CD8-positive, alpha-beta memory T cell (primary cell): ENCODE measurements around the gene ZNF672. TPM values are rescaled to one million over a fixed set of nuclear protein-coding genes. Genes with fewer than 3 reads are reported as not detected.
A peak's percentile ranks its signal among the peaks of the same experiment; 100 is the strongest.
"Not testable (repeated sequence)": the region's sequence is repeated elsewhere in the genome, so short reads cannot be mapped to it uniquely, and the experiment has no call there.

Experiments
- CTCF ChIA-PET: fragments of 350-600 bp; sonication (Branson Sonifier 250); formaldehyde crosslinking; loops from one replicate; lab custom pipeline; 2021; ENCODE audit warnings: antibody characterized with exemption; lab: Charles Lee
- POLR2A ChIA-PET: fragments of 350-600 bp; sonication (Branson Sonifier 250); formaldehyde crosslinking; loops from one replicate; lab custom pipeline; 2021; ENCODE audit warnings: antibody characterized with exemption; lab: Charles Lee
- DNase-seq, 5 donors: peaks; one replicate each; pipeline versions ENCODE4 v3.0.0 to v3.0.0-alpha.2; 2020 to 2022; ENCODE audit warnings: mixed read lengths in 1 of 5
- H3K27ac ChIP-seq: one replicate; pipeline ENCODE4 v1.7.0; 2013; ENCODE audit warnings: low read depth, mild to moderate bottlenecking, low read length, moderate library complexity
- H3K27me3 ChIP-seq: 2 replicates; pipeline ENCODE4 v1.7.0; 2013; ENCODE audit warnings: low read length, mild to moderate bottlenecking; ENCODE audit not compliant: insufficient read depth, poor library complexity, severe bottlenecking
- H3K36me3 ChIP-seq: 2 replicates; pipeline ENCODE4 v1.7.0; 2013; ENCODE audit warnings: mild to moderate bottlenecking, low read length, moderate library complexity; ENCODE audit not compliant: insufficient read depth
- H3K4me1 ChIP-seq: 2 replicates; pipeline ENCODE4 v1.7.0; 2013; ENCODE audit warnings: mild to moderate bottlenecking, low read length, moderate library complexity; ENCODE audit not compliant: insufficient read depth
- H3K4me3 ChIP-seq: 2 replicates; pipeline ENCODE4 v1.7.0; 2013; ENCODE audit warnings: mild to moderate bottlenecking, low read length
- H3K9me3 ChIP-seq: 2 replicates; pipeline ENCODE4 v1.7.0; 2013; ENCODE audit warnings: mild to moderate bottlenecking, low read length
- H3K27ac Mint-ChIP-seq, 8 donors: one replicate each; pipeline ENCODE4 v1.8.0; 2020 to 2021; ENCODE audit warnings: mixed read lengths in 8 of 8, mild to moderate bottlenecking in 6 of 8, inconsistent platforms in 3 of 8, moderate library complexity in 3 of 8
- H3K27me3 Mint-ChIP-seq, 2 donors: one replicate each; pipeline ENCODE4 v1.8.0; 2020 to 2021; ENCODE audit warnings: mixed read lengths in 2 of 2, mild to moderate bottlenecking in 1 of 2, moderate library complexity in 1 of 2
- H3K36me3 Mint-ChIP-seq, 3 donors: one replicate each; pipeline ENCODE4 v1.8.0; 2020 to 2021; ENCODE audit warnings: mixed read lengths in 3 of 3, inconsistent platforms in 1 of 3, mild to moderate bottlenecking in 1 of 3
- H3K4me1 Mint-ChIP-seq, 3 donors: one replicate each; pipeline ENCODE4 v1.8.0; 2020 to 2021; ENCODE audit warnings: mixed read lengths in 3 of 3, inconsistent platforms in 1 of 3, mild to moderate bottlenecking in 1 of 3
- H3K4me3 Mint-ChIP-seq, 7 donors: one replicate each; pipeline ENCODE4 v1.8.0; 2020 to 2021; ENCODE audit warnings: mixed read lengths in 7 of 7, mild to moderate bottlenecking in 6 of 7, moderate library complexity in 4 of 7, inconsistent platforms in 2 of 7
- H3K9me3 Mint-ChIP-seq, 5 donors: one replicate each; pipeline ENCODE4 v1.8.0; 2020 to 2022; ENCODE audit warnings: mixed read lengths in 5 of 5, mild to moderate bottlenecking in 3 of 5, moderate library complexity in 2 of 5, inconsistent platforms in 1 of 5
- polyA plus RNA-seq: library from polyadenylated mRNA; unstranded; fragments of 300-500 nt; fragmentation: Illumina TruSeq; gene quantifications from one replicate; pipeline ENCODE4 v1.2.3, GENCODE V29; 2021
- total RNA-seq, 2 experiments: library from RNA; stranded (reverse); gene quantifications; one replicate each; pipeline ENCODE4 v1.2.3, GENCODE V29; 2021

Gene ZNF672
- total and polyA plus RNA-seq, 3 experiments from 2014 or later, result 29.6 to 55.2 (median 52.1) TPM

DNA sequence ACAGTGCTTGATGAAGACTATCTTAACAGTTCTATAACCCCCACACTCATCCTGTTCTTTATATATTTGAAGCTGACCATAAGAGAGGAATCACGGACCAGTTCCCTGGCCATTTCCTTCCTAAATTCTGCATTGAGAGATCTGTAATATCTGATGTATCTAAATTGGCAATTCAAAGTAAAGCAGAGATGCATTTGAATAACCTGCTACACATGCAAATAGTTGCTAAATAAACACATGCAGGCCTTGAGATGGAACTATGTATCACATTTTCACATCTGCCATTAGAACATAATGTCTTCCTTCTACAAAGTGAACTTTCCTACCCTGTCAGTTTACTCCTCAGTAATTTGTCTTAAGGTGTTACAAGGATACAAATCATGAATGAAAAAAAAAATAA lies 47.6 kb downstream of the ZNF672 start:
- Mint-ChIP-seq H3K9me3 (no peaks in the 10 kb centered on the region), H3K4me3 (no peak overlapping the region), H3K27me3 (peaks cover 0 to 15% of the 10 kb centered on the region in 2 donors), H3K27ac (no peak overlapping the region), H3K36me3 (no peaks in the 10 kb centered on the region), H3K4me1 (no peaks in the 10 kb centered on the region)
- Histone ChIP-seq H3K27me3 (no peaks in the 10 kb centered on the region), H3K27ac (no peak overlapping the region), H3K4me3 (no peak overlapping the region), H3K4me1 (no peaks in the 10 kb centered on the region), H3K9me3 (no peaks in the 10 kb centered on the region), H3K36me3 (no peaks in the 10 kb centered on the region)
- POLR2A ChIA-PET, result no interaction called here
- CTCF ChIA-PET, result no interaction called here
- no peak for DNase-seq

DNA sequence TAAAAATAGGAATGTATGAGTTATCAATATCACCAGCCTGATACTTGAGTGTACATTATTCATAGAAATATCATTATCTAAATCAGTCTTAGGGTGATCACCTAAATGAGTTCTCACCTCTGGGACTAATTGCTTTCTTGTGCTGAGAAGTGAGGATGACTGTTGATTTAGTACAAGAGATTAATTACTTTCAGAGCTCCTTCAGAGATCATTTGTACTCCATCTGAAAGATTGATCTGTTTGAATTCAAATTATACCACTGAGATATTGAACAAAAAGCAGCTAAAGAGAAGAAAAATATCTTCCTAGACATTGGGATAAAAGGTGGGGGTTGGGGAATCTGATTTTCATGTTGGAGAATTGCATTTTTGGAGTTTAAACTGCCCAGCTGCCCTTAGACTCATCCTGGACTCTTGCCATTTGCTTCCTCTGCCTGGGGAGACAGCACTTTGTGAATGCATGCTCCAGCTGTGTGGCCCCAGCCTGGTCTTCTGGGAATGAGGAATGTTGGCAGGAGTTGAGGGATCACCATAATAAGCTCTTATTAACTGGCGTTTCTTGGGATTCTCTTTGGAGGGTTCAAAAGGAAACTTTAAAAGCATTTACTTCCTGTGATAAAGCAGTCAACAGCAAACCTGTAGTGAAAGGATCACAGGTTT lies 48.3 kb downstream of the ZNF672 start:
- Mint-ChIP-seq H3K27ac (no peak overlapping the region), H3K36me3 (no peaks in the 10 kb centered on the region), H3K27me3 (peaks cover 0 to 23% of the 10 kb centered on the region in 2 donors), H3K4me3 (no peak overlapping the region), H3K9me3 (no peaks in the 10 kb centered on the region), H3K4me1 (no peaks in the 10 kb centered on the region)
- Histone ChIP-seq H3K9me3 (no peaks in the 10 kb centered on the region), H3K27me3 (no peaks in the 10 kb centered on the region), H3K36me3 (no peaks in the 10 kb centered on the region), H3K27ac (no peak overlapping the region), H3K4me1 (no peaks in the 10 kb centered on the region), H3K4me3 (no peak overlapping the region)
- CTCF ChIA-PET, result no interaction called here
- POLR2A ChIA-PET, result no interaction called here
- DNase-seq, result no peak

DNA sequence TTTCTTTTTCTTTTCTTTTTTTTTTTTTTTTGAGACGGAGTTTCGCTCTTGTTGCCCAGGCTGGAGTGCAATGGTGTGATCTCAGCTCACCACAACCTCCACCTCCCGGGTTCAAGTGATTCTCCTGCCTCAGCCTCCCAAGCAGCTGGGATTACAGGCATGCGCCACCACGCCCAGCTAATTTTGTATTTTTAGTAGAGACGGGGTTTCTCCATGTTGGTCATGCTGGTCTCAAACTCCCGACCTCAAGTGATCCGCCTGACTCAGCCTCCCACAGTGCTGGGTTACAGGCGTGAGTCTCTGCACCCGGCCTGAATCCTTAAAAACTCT lies 51.9 kb downstream of the ZNF672 start:
- H3K27me3 ChIP-seq, CTCF ChIA-PET, DNase-seq, H3K4me3 ChIP-seq, H3K27ac Mint-ChIP-seq, H3K4me3 Mint-ChIP-seq, H3K36me3 ChIP-seq, H3K9me3 Mint-ChIP-seq, H3K4me1 Mint-ChIP-seq, H3K4me1 ChIP-seq, H3K36me3 Mint-ChIP-seq, H3K9me3 ChIP-seq: not testable (repeated sequence)
- peaks cover 7 to 49% of the 10 kb centered on the region in 2 donors for H3K27me3 Mint-ChIP-seq
- POLR2A ChIA-PET, result interaction anchor here (0.7 kb wide), 1 partner anchor 9 kb away, joined by 6 read pairs; no protein-coding TSS in a partner anchor
- peak overlapping the region; percentile 68 for H3K27ac ChIP-seq

DNA sequence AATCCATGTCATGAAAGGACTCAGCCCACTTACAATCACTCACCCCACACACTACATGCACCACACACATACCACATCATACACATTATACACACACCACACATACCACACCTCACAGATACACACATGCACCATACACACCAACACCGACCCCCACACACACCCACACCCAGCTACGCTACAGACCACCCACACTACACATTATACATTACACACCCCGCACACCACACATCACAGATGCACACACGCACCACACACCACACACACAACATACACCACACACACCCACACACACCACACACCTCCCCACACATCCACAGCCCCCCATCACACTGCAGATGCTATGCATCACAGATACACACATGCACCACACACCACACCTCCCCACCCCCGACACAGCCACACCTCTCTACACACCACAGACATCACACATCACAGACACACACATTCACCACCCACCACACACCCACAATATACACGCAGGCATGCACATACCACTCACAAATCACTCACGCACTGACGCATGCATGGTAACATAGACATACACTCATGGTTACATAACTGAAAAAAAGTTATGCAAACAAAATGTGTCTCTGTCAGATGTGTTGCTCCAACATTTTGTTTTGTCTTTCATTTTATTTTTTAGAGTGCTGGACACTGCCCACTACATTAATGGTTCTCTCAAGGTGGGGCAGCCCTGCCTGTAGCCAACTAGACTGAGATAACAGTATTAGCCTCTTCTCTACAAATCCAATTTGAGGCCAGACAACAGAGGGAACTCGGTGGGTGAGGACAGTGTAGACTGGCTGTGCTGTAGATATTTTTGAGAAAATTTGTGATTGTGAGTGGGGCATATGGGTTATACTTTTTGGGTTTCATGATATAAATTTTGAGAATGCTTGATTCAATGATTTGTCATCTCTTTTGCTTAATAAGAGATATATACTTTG lies 52.8 kb downstream of the ZNF672 start:
- peaks cover 7 to 52% of the 10 kb centered on the region in 2 donors for H3K27me3 Mint-ChIP-seq
- CTCF ChIA-PET, result no interaction called here
- H3K4me1 ChIP-seq, result no peaks in the 10 kb centered on the region
- H3K4me3 ChIP-seq, result no peak overlapping the region
- no peaks in the 10 kb centered on the region for H3K36me3 Mint-ChIP-seq
- no peaks in the 10 kb centered on the region for H3K9me3 ChIP-seq
- no peaks in the 10 kb centered on the region for H3K27me3 ChIP-seq
- no peak overlapping the region for H3K4me3 Mint-ChIP-seq
- H3K4me1 Mint-ChIP-seq, result no peaks in the 10 kb centered on the region
- peak overlapping the region; percentile 68 for H3K27ac ChIP-seq
- no peaks in the 10 kb centered on the region for H3K9me3 Mint-ChIP-seq
- no peaks in the 10 kb centered on the region for H3K36me3 ChIP-seq
- peak overlapping the region in 1 of 8 donors; percentile 3 for H3K27ac Mint-ChIP-seq
- DNase-seq, result no peak
- POLR2A ChIA-PET, result no interaction called here

DNA sequence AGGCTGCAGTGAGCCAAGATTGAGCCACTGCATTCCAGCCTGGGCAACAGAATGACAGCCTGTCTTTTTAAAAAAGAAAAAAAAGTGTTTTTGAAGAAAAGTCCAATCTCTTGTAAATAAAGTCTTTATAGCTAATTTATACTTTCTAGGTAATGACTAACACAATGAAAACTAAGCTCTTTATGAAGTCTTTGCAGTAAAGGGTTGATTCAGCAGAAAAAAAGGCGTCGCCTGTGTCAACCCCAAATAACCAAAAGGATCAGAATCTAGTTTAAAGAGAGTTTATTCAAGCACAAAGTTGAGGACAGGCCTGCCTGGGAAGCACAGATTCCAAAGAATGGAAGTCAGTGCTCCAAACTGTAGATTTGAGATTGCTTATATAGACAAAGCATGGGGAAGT lies 53.7 kb downstream of the ZNF672 start:
- CTCF ChIA-PET, result no interaction called here

DNA sequence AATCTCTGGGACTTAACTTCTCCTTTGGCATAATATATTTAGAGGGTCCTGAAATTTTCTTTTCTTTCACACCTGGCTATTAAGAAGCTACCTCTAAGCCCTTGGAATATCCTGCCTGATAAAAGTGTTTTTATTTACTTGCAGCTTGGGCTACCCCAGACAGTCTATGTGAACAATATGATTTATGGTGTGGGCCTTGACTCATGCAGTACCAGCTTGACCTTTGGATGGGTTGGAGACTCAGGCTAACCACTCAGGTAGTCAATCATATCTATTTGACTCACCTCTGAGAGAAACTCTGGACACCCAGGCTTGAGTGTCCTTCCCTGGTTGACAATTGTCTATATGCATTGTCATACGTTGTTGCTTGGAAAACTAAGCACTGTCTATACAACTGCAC lies 54.6 kb downstream of the ZNF672 start:
- Mint-ChIP-seq H3K9me3 (no peaks in the 10 kb centered on the region), H3K27me3 (peaks cover 7 to 68% of the 10 kb centered on the region in 2 donors), H3K4me1 (no peaks in the 10 kb centered on the region), H3K36me3 (no peaks in the 10 kb centered on the region), H3K27ac (no peak overlapping the region), H3K4me3 (no peak overlapping the region)
- Histone ChIP-seq H3K4me1 (no peaks in the 10 kb centered on the region), H3K27me3 (peaks cover 4% of the 10 kb centered on the region), H3K4me3 (no peak overlapping the region), H3K9me3 (no peaks in the 10 kb centered on the region), H3K36me3 (no peaks in the 10 kb centered on the region), H3K27ac (no peak overlapping the region)
- POLR2A ChIA-PET, result no interaction called here
- DNase-seq, result no peak
- CTCF ChIA-PET, result no interaction called here

More for the DNA sequence above, 53.7 kb downstream of the ZNF672 start:
- H3K4me1 Mint-ChIP-seq, result no peaks in the 10 kb centered on the region
- H3K27ac ChIP-seq, result no peak overlapping the region
- no peaks in the 10 kb centered on the region for H3K4me1 ChIP-seq
- no peak overlapping the region for H3K4me3 ChIP-seq
- POLR2A ChIA-PET, result no interaction called here
- DNase-seq, result no peak
- no peaks in the 10 kb centered on the region for H3K9me3 ChIP-seq
- H3K27ac Mint-ChIP-seq, result no peak overlapping the region
- H3K27me3 Mint-ChIP-seq, result peaks cover 7 to 61% of the 10 kb centered on the region in 2 donors
- H3K9me3 Mint-ChIP-seq, result no peaks in the 10 kb centered on the region
- no peaks in the 10 kb centered on the region for H3K36me3 Mint-ChIP-seq
- no peaks in the 10 kb centered on the region for H3K27me3 ChIP-seq
- H3K36me3 ChIP-seq, result no peaks in the 10 kb centered on the region
- no peak overlapping the region for H3K4me3 Mint-ChIP-seq

DNA sequence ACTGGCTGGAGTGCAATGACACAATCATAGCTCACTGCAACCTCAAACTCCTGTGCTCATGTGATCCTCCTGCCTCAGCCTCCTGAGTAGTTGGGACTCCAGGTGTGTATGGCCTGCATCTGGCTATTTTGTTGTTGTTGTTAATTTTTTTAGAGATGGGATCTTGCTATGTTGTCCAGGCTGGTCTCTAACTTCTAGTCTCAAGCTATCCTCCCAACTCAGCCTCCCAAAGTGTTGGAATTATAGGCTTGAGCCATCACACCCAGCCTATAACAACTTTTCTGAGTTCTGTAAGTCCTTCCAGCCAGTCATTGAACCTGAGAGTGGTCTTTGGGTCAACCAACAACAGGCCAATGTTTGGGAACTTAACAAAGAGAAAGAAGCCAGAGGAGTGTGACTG lies 56.8 kb downstream of the ZNF672 start:
- Histone ChIP-seq H3K4me1 (no peaks in the 10 kb centered on the region), H3K27me3 (peaks cover 11% of the 10 kb centered on the region), H3K9me3 (no peaks in the 10 kb centered on the region), H3K27ac (no peak overlapping the region), H3K36me3 (no peaks in the 10 kb centered on the region), H3K4me3 (no peak overlapping the region)
- Mint-ChIP-seq H3K36me3 (peaks cover 0 to 4% (median 0%) of the 10 kb centered on the region in 3 donors), H3K4me3 (no peak overlapping the region), H3K27ac (no peak overlapping the region), H3K4me1 (no peaks in the 10 kb centered on the region), H3K9me3 (no peaks in the 10 kb centered on the region), H3K27me3 (peaks cover 13 to 80% of the 10 kb centered on the region in 2 donors)
- ChIA-PET CTCF (no interaction called here), POLR2A (no interaction called here)
- no peak for DNase-seq
